Stimulated activated CD4-positive, alpha-beta T cell treated with anti-CD3 and anti-CD28 coated beads, TNF-alpha, amount 100 ng/mL, for 1 hour (primary cell): ENCODE measurements around the gene FLII.
A peak's percentile ranks its signal among the peaks of the same experiment; 100 is the strongest.
"Not testable (repeated sequence)": the region's sequence is repeated elsewhere in the genome, so short reads cannot be mapped to it uniquely, and the experiment has no call there.

Experiments
- DNase-seq, 3 donors: peaks; one replicate each; pipeline ENCODE4 v3.0.0-alpha.2; 2020; ENCODE audit warnings: low read depth in 3 of 3, low spot score in 1 of 3

The FLII gene

DNA sequence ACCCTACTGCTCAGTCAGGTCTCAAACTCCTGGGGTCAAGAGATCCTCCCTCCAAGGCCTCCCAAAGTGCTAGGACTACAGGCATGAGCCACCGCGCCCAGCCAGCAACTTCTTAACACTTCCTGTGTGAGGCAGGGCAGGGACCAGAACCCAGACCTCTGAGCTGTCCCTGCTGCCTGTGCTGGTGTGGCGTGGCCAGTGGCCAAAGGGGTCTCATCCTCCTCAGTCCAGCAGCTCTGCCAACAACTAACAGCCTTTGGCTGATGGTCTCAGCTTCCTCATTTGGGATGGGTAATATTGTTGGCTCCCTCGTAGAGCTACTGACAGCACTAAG, 34.5 kb downstream of the FLII start:
- no peak for DNase-seq

DNA sequence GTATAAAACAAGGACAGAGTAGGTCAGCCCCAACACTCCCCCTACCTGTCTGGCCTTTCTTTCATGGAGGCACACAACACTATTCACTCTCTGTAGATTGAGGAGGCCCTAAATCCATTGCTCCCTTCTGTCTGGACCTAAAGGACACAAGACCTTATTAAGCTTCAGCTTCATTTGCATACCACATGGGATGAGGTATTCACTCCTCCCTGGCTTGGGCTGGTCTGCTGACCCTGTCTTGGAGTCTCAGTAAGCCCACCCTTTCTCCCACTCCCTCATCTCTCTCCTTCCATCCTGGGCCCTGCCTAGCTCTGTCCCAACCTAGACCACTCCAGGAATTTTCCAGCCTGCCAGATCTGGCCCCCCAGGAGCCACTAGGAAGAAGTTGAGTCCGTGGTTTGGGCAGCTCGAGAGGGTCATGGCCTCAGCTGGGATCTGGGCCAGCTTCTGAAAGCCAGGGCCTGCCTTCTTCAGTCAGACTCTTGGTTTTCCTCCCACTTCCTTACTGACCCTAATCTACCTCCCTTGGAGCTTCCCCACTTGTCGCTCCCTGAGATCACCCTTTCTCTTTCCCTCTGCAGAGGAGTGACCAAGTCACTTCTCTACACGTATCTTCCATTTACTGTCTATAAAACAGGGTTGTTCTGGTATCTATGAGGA, 39.7 kb downstream of the FLII start:
- DNase-seq = no peak

DNA sequence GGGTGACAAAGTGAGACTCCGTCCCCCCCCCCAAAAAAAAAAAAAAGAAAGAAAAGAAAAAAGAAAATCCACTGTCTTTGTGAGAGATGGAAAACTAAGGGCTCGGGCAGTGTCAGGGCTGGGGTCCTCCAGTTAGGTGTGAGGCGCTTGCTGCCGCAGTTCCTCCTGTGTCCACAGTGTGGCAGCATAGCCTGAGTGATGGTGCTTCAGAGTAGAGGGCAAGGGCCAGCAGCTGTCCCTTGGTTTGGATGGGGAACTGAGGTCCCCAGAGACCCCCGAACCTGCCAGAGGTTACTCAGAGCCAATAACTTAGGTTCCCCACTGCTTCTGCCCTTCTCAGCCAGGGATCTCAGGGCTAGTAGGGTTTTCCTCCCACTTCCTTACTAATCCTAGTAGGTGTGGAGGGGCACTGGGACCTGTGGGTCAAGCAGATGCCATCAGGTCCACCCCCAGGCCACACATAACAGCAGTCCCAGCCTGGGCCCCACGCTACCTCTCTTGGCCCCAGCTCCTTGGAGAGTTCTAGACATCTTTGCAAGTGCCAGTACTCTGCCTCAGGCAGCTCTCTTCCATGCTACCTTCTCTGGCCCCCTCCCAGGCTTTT, 41.0 kb downstream of the FLII start:
- DNase-seq = peak; percentile 45 to 62 (median 51)

DNA sequence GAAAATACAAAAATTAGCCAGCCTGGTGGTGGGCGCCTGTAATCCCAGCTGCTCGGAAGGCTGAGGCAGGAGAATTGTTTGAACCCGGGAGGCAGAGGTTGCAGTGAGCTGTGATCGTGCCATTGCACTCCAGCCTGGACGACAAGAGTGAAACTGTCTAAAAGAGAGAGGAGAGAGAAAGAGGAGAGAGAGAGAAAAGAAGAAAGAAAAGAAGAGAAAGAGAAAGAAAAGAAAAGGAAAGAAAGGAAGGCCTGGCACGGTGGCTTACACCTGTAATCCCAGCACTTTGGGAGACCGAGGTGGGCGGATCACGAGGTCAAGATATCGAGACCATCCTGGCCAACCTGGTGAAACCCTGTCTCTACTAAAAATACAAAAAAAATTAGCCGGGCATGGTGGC, 41.6 kb downstream of the FLII start:
- DNase-seq = not testable (repeated sequence)

DNA sequence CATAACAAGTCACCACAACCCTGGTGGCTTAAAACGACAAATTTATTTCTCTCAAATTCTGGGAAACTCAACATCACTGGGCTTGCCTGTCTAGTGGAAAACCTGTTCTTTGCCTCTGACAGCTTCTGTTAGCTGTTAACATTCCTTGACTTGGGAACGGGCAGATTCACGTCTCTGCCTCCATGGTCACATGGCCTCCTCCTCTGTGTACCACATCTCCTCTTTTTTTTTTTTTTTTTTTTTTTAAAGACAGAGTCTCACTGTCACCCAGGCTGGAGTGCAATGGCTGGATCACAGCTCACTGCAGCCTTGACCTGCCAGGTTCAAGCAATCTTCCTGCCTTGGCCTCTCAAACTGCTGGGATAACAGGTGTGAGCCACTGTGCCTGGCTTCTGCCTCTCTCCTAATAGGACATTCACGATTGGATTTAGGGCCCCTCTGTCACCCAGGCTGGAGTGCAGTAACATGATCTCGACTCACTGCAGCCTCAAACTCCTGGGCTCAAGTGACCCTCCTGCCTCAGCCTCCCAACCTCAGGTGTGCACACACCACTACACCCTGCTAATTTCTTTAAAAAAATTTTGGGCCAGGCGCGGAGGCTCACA, 44.8 kb downstream of the FLII start:
- DNase-seq = no peak

DNA sequence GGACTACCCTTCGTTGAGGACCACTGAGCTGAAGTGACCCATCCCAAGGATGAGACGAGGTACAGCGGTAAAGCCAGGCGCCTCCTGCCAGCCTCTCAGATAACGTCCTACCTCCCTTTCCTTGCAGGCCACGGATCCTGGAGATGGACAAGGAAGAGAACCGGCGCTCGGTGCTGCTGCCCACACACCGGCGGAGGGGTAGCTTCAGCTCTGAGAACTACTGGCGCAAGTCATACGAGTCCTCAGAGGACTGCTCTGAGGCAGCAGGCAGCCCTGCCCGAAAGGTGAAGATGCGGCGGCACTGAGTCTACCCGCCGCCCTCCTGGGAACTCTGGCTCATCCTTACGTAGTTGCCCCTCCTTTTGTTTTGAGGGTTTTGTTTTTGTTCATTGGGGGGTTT, 50.4 kb downstream of the FLII start:
- no peak for DNase-seq

DNA sequence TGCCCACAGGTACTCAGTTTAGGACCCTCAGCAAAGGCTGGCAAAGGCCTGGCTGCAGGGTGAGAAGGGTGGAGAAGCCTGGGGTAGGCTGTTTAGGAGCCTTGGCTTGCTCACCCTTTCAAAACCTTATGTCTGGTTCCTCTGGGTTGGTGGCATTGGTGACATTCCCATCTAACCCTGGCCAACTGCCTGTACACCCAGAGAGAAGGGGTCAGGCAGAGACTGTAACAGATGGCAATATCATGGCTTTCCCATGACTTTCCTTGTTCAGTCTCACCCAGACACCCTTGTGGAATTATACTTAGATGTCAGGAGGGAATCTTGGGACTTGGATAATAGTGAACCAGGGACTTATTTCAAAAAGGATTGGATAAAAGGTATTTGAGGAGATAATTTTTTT, 51.6 kb downstream of the FLII start:
- no peak for DNase-seq

DNA sequence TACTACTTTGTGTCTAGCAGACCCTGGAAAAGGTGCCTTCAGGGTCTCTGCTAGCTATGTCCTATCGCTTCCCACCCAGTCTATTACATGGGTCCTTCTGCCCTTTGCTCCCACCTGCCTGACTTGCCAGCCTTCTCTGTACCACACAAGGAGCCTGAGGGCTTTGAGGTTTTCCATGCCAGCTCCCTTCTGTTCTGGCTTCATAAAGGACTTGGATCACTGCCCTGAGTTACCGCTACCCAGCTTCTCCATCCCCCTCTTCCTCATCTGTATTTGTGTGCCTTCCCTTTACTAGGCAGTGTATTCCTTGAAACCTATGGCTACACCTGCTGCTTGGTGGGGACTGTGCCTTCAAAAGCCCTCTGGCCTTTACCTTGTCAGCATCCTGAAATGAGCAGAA, 52.7 kb downstream of the FLII start:
- DNase-seq = no peak

DNA sequence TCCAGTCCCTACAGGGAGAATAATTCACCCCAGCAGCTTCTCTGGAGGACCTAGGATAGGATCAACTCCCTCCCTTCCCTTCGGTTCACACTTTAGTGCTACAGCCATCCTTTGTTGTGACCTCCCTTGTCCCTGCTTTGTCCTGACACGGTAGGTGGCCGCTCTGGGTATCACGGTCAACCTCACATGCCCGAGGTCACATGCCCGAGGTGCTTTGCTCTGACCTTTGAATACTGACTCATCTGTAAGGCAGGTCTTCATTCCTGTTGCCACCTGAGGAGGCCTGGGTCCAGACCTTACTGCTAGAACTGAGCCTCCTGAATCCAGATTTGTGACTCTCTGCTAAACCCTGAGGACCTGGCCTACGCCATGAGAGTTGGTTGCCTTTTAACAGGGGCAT, 55.2 kb downstream of the FLII start:
- no peak for DNase-seq

DNA sequence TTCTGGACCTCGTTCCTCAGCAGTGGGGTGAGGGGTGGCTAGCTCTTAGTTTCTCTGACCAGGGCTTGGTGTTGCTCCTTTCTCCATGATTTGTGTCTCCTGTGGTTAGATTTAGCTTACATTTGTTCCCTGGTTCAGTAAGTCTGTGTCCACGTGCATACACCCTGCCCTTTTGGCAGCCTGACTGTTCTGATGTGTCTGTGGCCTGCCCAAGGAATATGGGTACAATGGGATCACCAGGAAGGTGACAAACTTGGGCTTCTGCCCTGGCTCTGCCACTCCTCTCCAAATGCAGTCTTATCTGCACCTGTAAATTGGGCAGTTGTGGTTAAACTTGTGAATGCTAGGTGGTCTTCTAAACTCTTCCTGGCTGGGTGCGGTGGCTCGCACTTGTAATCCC, 57.4 kb downstream of the FLII start:
- DNase-seq = no peak

DNA sequence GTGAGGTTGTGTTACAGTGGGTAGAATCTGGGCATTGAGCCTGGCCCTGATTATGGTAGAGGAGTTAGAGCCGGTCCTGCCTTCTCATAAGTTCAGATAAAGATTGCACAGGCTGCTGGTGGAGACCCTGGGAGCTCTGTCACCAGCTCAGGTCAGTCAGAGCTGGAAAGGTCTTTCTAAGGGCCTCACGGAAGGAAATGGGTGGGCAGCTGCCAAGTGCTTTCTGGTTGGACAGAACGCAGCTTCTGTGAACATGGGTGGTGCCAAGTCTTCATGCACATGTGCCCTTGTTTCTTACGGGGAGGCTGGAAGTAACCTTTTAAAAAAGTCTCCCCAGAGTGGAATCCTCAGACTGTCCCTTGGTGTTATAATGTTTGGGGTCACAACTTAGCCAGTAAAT, 60.0 kb downstream of the FLII start:
- DNase-seq = no peak

DNA sequence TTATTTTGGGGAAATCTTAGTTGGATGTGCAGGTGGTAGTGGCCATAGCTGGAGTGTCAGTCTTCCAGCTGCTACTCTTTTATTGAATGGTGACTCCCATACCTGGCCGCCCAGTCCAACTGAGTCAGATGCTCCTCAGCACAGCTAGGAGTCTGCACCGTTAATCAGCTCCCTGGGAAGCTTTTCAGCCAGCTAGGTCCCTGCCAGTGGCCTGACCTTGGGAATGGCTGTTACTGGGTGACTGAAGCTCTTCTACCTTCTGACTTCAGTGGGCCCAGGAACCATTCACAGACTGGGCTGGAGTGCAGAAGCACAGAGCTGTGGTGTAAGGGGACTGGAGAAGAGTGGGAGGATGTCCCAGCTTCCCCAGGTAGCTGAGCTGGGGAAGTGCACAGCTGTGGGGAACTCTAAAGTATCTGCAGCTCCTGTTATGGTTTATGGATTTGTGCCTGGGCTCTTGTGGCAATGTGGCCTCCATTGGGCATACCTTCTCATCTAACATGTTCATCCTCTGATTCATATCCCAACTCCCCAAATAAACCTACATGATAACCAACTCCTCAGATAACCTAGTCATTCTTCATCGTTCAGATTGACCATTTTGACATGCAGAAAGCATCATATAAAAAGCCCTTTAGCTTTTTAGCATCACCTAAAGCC, 60.9 kb downstream of the FLII start:
- no peak for DNase-seq

DNA sequence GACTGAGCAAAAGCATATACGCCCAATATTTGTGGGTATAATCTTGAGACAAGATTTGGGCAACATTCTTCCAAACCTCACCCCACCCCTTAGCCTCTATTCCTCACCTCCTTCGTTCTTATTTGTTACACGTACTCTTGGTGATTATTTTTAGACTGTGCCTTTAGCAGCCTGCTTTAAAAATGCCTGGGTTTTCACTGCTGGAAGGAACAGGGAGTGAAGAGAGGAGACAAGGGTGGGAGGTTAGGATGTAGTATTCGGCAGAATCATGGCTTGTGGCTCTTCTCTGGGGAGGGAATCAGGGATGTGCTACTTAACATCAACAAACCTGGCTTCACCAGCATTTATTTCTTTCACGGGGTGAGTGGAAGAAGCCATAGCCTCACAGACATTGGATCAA, 63.3 kb downstream of the FLII start:
- no peak for DNase-seq
